Adipose tissue (tissue), 3 donors: ENCODE data around the gene ANKS6. TPM values are rescaled to one million over a fixed set of nuclear protein-coding genes. Genes with fewer than 3 reads are reported as not detected.

Experiments
- H3K27ac ChIP-seq: one replicate; pipeline ENCODE4 v1.5.1; 2013; ENCODE audit warnings: low read depth, low read length
- WGBS, 3 donors: extraction: QIAGEN DNeasy Blood & Tissue Kit; methylation state at CpG; one replicate each; pipeline ENCODE4 v1.1.7; 2013; 5-methylcytosine and 5-hydroxymethylcytosine counted together
- polyA plus RNA-seq, 3 donors: library from polyadenylated mRNA; stranded (reverse); fragments of 200-250 nt; gene quantifications; one replicate each; pipeline ENCODE4 v1.2.3, GENCODE V29; 2013
- donor health status: healthy with polysubstance abuse.
- donor health status: Bipolar disorder and iron deficiency.
- donor health status: healthy.

Gene ANKS6
- polyA plus RNA-seq, 3 donors: 8.5 to 13.0 (median 10.4) TPM

GRCh38 chr9:98797491-98797890 lies 1.1 kb upstream of the ANKS6 start:
- WGBS, 3 donors: 76 to 95% (median 84%) methylated on average over 4 of the region's 4 CpGs
- no peak overlapping the region for H3K27ac ChIP-seq

DNA sequence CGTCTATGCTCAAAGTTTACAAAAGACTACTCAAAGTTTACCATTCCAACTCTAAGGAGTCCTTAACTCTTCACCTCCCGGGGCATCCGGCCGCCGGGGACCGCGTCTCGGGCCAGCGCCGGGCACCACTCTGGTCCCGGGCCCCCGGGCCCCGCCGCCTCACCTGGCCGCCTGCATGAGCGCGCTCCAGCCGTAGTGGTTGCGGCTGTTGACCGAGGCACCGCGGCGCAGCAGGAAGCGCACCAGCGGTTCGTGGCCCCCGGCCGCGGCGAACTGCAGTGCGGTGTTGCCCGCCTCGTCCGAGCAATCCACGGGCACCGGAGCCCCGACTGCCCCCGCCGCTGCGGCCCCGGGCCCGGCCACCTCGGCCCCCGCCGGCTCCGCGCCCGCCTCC lies 388 bp downstream of the ANKS6 start:
- WGBS, 3 donors: 0% methylated on average over 42 to 48 of the region's 48 CpGs
- no peak overlapping the region for H3K27ac ChIP-seq

GRCh38 chr9:98795295-98795955 lies 930 bp downstream of the ANKS6 start:
- 39 to 57% (median 53%) methylated on average over 12 of the region's 12 CpGs for WGBS, 3 donors
- H3K27ac ChIP-seq: no peak overlapping the region

- H3K27ac ChIP-seq: no peak overlapping the region
- 88 to 90% (median 89%) methylated on average over 3 of the region's 3 CpGs for WGBS, 3 donors
Measured at GRCh38 chr9:98794802-98795201, 1.6 kb downstream of the ANKS6 start.

DNA sequence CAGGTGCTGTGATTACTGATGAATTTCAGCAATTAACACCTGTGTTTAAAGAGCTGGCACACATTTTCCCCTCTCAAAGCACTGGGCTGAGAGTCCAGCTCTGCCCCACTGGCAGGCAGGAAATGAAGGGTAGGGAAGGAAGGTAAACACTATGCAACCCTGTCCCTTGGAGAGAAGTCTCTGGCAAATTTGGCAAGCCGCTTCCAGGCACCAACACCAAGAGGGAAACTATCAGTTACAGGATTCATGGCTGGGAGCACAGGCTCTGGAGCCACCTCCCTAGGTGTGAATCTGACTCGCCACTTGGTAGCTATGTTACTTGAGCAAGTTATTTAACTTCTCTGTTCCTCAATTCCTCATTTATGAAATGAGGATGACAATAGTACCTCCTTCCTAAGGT lies 3.3 kb downstream of the ANKS6 start:
- H3K27ac ChIP-seq: no peak overlapping the region
- 82 to 92% (median 86%) methylated on average over 2 of the region's 2 CpGs for WGBS, 3 donors

DNA sequence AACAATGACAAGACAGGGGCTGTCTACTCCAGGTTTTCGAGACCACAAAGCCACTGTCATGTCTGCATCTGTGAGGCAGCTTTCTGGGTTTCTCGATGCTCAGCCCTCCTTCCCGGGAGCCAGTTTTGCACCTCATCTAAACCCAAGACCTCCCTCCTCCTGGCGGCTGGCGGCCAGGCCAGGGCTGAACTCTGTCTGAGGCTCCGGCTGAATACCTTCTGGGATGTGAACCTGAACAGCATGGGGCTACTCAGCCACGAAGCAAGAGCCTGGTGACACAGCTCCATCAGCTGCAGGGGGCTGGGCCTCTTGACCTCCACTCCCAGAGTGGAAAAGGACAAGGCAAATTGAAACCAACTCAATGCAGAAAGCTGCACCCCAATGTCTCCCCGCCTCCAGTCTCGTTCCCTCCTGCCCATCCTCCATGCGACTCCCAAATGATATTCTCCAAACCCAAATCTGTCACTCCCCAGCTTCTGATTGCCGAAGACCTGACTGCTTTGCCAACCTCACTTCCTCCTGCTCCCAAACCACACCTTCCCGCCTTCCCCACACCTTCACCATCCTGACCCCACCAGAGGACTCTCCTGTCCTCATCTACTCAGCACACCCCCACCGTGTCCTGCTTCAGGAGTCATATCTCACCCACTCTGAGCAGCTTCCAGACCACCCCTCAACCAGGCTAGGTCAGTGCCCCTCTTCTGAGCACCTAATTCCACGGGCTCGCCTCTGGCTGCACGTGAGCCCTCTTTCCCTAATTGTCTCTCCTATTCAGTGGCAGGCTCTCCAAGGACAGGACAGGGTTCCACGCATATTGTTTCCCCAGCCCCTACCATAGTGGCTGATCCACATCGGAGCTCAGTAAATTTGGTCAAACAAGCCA lies 4.5 kb downstream of the ANKS6 start:
- no peak overlapping the region for H3K27ac ChIP-seq
- 80 to 83% (median 82%) methylated on average over 18 of the region's 18 CpGs for WGBS, 3 donors

GRCh38 chr9:98790842-98791607 lies 5.3 kb downstream of the ANKS6 start:
- H3K27ac ChIP-seq: no peak overlapping the region
- 43 to 53% (median 52%) methylated on average over 10 of the region's 10 CpGs for WGBS, 3 donors

DNA sequence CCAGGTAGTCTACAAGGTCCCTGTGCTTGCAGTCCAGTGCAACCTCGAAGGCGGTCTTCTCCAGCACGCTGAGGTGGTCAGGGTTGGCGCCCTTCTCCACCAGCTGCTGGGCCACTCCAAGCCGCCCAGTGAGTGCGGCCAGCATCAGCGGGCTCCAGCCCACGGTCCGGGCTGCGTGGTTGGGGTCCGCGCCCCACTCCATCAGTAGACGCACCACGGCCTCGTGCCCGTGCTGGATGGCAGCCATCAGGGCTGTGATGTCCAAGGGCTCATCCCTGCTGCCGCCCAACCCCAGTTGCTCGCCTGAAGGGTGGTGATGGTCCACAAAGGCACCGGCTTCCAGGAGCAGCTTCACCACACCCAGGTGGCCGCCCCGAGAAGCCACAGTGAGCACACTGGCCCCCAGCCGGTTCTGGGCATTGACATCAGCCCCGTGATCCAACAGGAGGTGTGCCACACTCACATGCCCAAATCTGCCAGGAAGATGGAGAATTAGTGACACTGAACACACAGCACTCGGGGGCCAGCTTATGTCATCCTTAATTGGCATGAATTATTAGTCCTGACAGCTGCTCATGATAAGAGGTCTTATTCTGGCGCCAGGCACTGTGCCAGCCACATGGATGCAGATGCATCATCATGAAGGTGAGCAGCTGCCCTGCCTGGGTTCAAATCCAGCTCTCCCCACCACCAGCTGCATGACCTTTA lies 6.1 kb downstream of the ANKS6 start:
- H3K27ac ChIP-seq: no peak overlapping the region
- WGBS, 3 donors: 91 to 93% (median 92%) methylated on average over 25 of the region's 25 CpGs

- WGBS, 3 donors: 95 to 99% (median 96%) methylated on average over 5 of the region's 5 CpGs
- H3K27ac ChIP-seq: no peak overlapping the region
Measured at GRCh38 chr9:98789483-98790133, 6.7 kb downstream of the ANKS6 start.

GRCh38 chr9:98787766-98788335 lies 8.5 kb downstream of the ANKS6 start:
- WGBS, 3 donors: 92 to 96% (median 94%) methylated on average over 12 of the region's 12 CpGs

GRCh38 chr9:98786750-98787510 lies 9.4 kb downstream of the ANKS6 start:
- WGBS, 3 donors: 87 to 93% (median 89%) methylated on average over 4 of the region's 4 CpGs
- no peak overlapping the region for H3K27ac ChIP-seq

More at GRCh38 chr9:98787766-98788335, 8.5 kb downstream of the ANKS6 start:
- H3K27ac ChIP-seq: no peak overlapping the region

DNA sequence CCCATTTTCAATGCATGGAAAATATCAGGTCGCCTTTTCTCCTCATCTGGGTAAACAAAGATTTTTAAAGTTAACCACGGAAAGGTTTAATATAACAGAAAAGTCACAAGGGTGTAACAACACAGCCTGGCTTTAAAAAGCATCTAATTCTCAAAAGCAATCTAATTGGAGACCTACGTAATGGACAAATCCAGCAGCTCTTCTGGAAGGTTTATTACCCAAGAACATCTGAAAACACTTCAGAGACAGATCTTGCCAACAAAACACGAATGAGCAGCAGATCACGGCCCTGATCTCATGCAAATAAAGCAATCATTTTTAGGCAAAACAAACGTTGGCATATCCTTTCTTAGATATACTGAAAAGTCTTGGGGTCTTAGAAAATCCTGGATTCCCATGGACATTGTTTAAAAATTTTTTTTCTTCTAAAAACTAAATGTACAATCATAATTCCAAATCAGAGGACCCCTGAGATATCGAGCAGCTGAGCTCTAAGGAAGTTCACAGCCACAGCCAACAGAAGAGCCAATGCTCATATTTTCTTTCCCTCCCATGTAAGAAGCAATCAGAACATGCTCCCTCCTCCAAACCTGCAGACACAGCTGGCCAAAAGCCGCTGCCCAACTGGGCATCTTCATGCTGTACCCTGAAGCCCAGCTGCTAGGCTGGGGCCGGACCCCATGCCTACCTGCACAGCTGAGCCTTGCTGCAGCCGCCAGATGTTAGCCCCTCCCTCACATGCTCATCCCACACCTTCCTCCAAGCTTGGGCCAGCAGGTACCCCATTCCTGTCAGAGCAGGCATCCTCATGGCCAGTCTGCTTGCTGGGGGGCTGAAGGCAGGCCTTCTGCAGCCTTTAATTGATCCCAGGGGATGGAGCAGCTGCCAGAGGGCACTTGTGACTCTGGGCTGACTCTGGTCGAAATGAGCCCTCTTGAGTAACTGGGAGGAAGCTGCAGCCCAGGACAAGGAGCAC lies 11.2 kb downstream of the ANKS6 start:
- 67 to 77% (median 77%) methylated on average over 11 of the region's 11 CpGs for WGBS, 3 donors
- no peak overlapping the region for H3K27ac ChIP-seq

DNA sequence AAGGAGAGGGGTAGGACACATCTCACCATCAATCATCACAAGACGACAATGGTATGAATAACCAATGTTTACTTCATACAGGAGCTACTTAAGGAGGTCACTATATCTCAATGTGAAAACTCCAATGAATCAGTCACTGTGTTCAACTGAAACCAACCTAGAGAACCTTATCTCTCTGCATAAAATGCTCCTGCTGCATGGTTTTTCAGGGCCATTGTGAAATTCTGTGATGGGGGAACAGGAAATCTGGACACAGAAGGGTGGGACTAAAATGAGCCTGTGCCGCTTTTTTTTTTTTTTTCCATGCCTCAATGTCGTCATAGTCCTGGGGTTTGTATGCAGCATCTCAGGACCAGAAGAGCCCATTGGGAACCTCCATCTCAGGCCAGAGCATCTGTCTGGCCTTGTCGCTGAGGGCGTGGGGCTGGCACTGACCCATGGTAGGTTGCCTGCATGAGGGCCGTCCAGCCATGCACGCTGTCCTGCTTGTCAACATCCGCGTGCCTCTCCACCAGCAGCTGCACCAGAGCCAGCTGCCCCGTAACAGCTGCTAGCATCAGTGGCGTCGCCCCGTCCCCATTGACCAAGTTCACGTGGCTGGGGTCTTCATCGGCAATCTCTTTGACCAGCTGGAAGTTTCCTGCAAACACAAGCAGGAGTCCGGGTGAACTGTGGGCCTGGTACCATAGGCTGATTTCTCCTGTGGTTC lies 12.7 kb downstream of the ANKS6 start:
- H3K27ac ChIP-seq: no peak overlapping the region
- 84 to 91% (median 89%) methylated on average over 16 of the region's 16 CpGs for WGBS, 3 donors

DNA sequence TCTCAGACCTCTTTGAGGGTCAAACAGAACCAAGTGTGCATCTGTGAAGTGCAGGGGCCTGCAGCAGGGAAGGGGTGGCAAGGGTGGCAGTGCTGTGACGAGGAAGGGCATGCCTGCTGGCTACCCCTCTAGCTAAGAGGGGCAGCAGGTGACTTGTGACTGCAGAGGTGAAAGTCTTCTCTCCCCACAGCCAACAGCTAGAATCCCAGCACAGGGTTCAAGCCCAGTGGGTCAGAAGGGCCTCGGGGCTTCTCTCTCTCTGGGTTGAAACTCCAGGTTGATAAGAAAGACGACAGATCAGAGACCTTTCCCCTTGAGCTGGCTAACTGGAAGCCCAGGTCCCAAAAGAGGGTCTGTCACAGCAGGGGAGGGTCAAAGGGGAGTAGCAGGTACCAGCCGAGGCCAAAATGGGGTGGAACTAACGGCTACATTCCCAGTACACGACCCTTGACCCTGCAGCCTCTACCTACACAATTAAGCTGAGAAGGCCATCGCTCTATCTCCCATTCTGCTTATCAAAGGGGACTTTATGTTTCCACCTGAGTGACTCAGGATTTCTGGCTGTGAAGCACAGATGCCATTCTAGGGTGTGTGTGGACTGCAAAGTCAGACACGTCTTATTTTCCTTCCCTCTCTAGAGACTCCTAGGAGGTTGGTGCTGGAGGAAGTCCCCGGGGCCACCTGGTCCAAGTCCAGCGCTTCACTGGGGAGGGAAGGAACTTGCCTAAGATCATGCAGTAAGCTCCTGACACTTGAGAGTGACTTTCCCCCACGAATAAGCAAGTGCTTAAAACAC lies 14.6 kb downstream of the ANKS6 start:
- no peak overlapping the region for H3K27ac ChIP-seq
- 75 to 86% (median 78%) methylated on average over 11 of the region's 11 CpGs for WGBS, 3 donors
